A549 (cell line): Measurements from ENCODE around the gene PRKCD. TPM values are rescaled to one million over a fixed set of nuclear protein-coding genes. Genes with fewer than 3 reads are reported as not detected.

Experiments used
- ATAC-seq, 2 experiments: fragments of 200-7000 bp in 1 of 2; fragments of >200 bp in 1 of 2; cut with Nextera tagmentation in 1 of 2; cut with Tn5 transposase in 1 of 2; 3 replicates each; pipeline versions ENCODE4 v1.8.0 to v1.9.1; 2018 to 2020; ENCODE audit warnings: mild to moderate bottlenecking in 1 of 2, moderate library complexity in 1 of 2
- CTCF ChIA-PET: fragments of 300-600 bp; sonication (Branson Sonifier 250); formaldehyde crosslinking; extraction: SDS; loops from one replicate; lab custom pipeline; 2021; ENCODE audit warnings: antibody characterized with exemption, inconsistent platforms; lab: Yijun Ruan, JAX
- POLR2A ChIA-PET: fragments of 350-600 bp; formaldehyde crosslinking; extraction: SDS; loops from one replicate; lab custom pipeline; 2021; ENCODE audit warnings: antibody characterized with exemption, inconsistent platforms; lab: Yijun Ruan, JAX
- DNase-seq, 2 experiments: peaks; one replicate each; pipeline versions ENCODE4 v3.0.0 to v3.0.0-alpha.2; 2011 to 2016; ENCODE audit warnings: low read depth in 1 of 2, low spot score in 1 of 2
- FAIRE-seq: peaks from 2 replicates; lab custom pipeline; 2011; peaks lifted over from hg19 to GRCh38; lab: Jason Lieb, UNC
- H3K27ac ChIP-seq, 2 experiments: fragments of >200 bp; sonication (Bioruptor Twin); formaldehyde crosslinking; 3 replicates each; pipeline ENCODE4 v1.5.1; 2016 to 2017
- H3K4me1 ChIP-seq: fragments of >200 bp; sonication (Bioruptor Twin); formaldehyde crosslinking; 3 replicates; pipeline ENCODE4 v1.6.1; 2016
- H3K4me2 ChIP-seq: fragments of >200 bp; sonication (Bioruptor Twin); formaldehyde crosslinking; 3 replicates; pipeline ENCODE4 v1.6.1; 2016
- H3K4me3 ChIP-seq: fragments of >200 bp; sonication (Bioruptor Twin); formaldehyde crosslinking; 3 replicates; pipeline ENCODE4 v1.5.1; 2016
- H3K9me3 ChIP-seq: fragments of >200 bp; sonication (Bioruptor Twin); formaldehyde crosslinking; 3 replicates; pipeline ENCODE4 v1.6.1; 2016
- EHMT2 ChIP-seq: fragments of 200-600 bp; sonication (generic); IDR thresholded peaks from 2 replicates; pipeline ENCODE4 v1.6.1; 2016; ENCODE audit warnings: antibody characterized with exemption, low read depth, mild to moderate bottlenecking, moderate library complexity
- ESRRA ChIP-seq: fragments of 150-350 bp; IDR thresholded peaks from 2 replicates; pipeline ENCODE4 v1.6.1; 2014; ENCODE audit warnings: mild to moderate bottlenecking, low read length, borderline replicate concordance
- FOSL2 ChIP-seq, 2 experiments: fragments of 450-650 bp in 1 of 2; fragments of >200 bp in 1 of 2; sonication (Bioruptor Twin) in 1 of 2; formaldehyde crosslinking; IDR thresholded peaks; 2 replicates each; pipeline versions ENCODE4 v1.5.0 to v1.6.1; 2016 to 2020; ENCODE audit warnings: mild to moderate bottlenecking in 1 of 2, moderate library complexity in 1 of 2
- HEYL ChIP-seq: fragments of 250-450 bp; sonication (Bioruptor Pico); IDR thresholded peaks from 2 replicates; pipeline ENCODE4 v1.8.0; 2021; ENCODE audit warnings: mild to moderate bottlenecking, moderate library complexity
- HOXA7 ChIP-seq: fragments of 250-450 bp; sonication (Bioruptor Pico); IDR thresholded peaks from 2 replicates; pipeline ENCODE4 v1.5.0; 2020; ENCODE audit warnings: mild to moderate bottlenecking, moderate library complexity
- JUN ChIP-seq, 2 experiments: fragments of >200 bp; sonication (Bioruptor Twin); formaldehyde crosslinking; IDR thresholded peaks; 2 replicates in 1 of 2; 3 replicates in 1 of 2; pipeline ENCODE4 v1.6.1; 2016 to 2017
- KDM1A ChIP-seq: fragments of 200-600 bp; sonication (generic); IDR thresholded peaks from 2 replicates; pipeline ENCODE4 v1.6.1; 2016; ENCODE audit warnings: low read depth, mild to moderate bottlenecking
- KDM5A ChIP-seq: fragments of 200-600 bp; sonication (generic); IDR thresholded peaks from 2 replicates; pipeline ENCODE4 v1.6.1; 2016; ENCODE audit warnings: antibody characterized with exemption, mild to moderate bottlenecking
- POLR2AphosphoS2 ChIP-seq: conservative IDR thresholded peaks from 2 replicates; pipeline ENCODE4 v1.6.1; 2012; ENCODE audit warnings: low read length, improper control_type of control experiment, inconsistent platforms
- RARB ChIP-seq: fragments of 250-450 bp; sonication (Bioruptor Pico); IDR thresholded peaks from 2 replicates; pipeline ENCODE4 v1.8.0; 2021; ENCODE audit warnings: mild to moderate bottlenecking, moderate library complexity
- SMC3 ChIP-seq: fragments of >200 bp; sonication (Bioruptor Twin); formaldehyde crosslinking; IDR thresholded peaks from 3 replicates; pipeline ENCODE4 v1.6.1; 2018; ENCODE audit warnings: inconsistent platforms
- TFCP2L1 ChIP-seq: fragments of 250-450 bp; sonication (Bioruptor Pico); IDR thresholded peaks from 2 replicates; pipeline ENCODE4 v1.5.0; 2021; ENCODE audit warnings: mild to moderate bottlenecking
- ZSCAN20 ChIP-seq: fragments of 250-450 bp; sonication (Bioruptor Pico); IDR thresholded peaks from 2 replicates; pipeline ENCODE4 v1.8.0; 2022; ENCODE audit warnings: mild to moderate bottlenecking, moderate library complexity
- WGBS: methylation state at CpG from one replicate; pipeline ENCODE4 v1.1.6; 2017; ENCODE audit errors: missing lambda C conversion rate; 5-methylcytosine and 5-hydroxymethylcytosine counted together
- polyA plus RNA-seq, 4 experiments: library from polyadenylated mRNA; depleted of rRNA in 3 of 4; stranded (reverse); fragments of >200 nt; fragmentation: RNase III in 1 of 4; extraction: RNeasy Plus Mini Kit Qiagen cat#74134 plus additional on column Dnase treatment in 1 of 4; gene quantifications; 2 replicates in 3 of 4; 3 replicates in 1 of 4; pipeline ENCODE4 v1.2.3, GENCODE V29; 2011 to 2017
- TF ChIP-seq, protein P1 (sequence below): fragments of 250-450 bp; sonication (Bioruptor Pico); IDR thresholded peaks from 2 replicates; pipeline ENCODE4 v1.5.0; 2021; ENCODE audit warnings: mild to moderate bottlenecking, moderate library complexity, borderline replicate concordance
- TF ChIP-seq, protein P2 (sequence below): fragments of 250-450 bp; sonication (Bioruptor Pico); IDR thresholded peaks from 2 replicates; pipeline ENCODE4 v1.5.0; 2020; ENCODE audit warnings: low read depth, mild to moderate bottlenecking, moderate library complexity
- TF ChIP-seq, protein P3 (sequence below): IDR thresholded peaks from 2 replicates; pipeline ENCODE4 v1.6.1; 2012

The PRKCD gene
- polyA plus RNA-seq, 2 of the 4 experiments (the other 2 are of a cell fraction): 10.1 to 18.3 TPM

DNA sequence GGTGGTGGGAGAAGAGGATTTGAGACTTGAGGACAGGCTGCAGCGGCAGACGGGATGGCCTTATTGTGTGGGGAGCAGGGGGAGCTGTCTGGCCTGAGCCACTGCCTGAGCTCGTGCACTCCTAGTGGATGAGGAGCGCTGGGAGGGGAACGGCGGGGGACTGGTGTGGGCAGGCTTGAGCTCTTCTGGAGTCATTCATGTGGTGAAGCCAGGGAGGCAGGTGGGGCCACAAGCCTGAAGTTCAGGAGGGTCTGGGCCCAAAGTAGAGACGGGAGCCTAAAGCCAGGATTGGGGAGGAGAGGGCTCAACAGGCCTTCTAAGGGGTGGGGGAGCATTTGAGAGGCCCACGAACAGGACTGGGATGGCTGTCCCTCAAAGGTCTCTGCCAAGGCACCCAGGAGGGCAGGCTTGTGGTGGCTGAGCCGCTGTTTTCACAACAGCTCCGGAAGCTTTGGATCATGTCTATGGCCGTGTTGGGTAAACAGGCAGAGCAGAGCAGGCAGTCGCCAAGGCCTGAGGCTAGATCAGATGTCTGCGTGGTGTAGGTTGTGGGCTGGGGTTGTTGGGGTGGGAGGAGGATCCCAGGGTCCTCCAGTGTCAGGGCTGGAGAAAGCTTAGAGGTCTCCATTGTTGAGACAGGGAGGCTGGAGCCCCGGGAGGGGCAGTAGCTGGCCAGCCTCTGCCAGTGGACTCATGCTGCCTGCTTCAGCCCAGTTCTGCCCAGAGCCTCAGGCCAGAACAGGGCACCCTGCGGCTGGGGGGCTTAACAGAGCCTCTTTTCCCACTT is 8.2 kb downstream of the PRKCD start (continued):
- TF ChIP-seq, protein P1, sequence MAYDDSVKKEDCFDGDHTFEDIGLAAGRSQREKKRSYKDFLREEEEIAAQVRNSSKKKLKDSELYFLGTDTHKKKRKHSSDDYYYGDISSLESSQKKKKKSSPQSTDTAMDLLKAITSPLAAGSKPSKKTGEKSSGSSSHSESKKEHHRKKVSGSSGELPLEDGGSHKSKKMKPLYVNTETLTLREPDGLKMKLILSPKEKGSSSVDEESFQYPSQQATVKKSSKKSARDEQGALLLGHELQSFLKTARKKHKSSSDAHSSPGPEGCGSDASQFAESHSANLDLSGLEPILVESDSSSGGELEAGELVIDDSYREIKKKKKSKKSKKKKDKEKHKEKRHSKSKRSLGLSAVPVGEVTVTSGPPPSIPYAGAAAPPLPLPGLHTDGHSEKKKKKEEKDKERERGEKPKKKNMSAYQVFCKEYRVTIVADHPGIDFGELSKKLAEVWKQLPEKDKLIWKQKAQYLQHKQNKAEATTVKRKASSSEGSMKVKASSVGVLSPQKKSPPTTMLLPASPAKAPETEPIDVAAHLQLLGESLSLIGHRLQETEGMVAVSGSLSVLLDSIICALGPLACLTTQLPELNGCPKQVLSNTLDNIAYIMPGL: no peak
- TF ChIP-seq EHMT2: no peak

DNA sequence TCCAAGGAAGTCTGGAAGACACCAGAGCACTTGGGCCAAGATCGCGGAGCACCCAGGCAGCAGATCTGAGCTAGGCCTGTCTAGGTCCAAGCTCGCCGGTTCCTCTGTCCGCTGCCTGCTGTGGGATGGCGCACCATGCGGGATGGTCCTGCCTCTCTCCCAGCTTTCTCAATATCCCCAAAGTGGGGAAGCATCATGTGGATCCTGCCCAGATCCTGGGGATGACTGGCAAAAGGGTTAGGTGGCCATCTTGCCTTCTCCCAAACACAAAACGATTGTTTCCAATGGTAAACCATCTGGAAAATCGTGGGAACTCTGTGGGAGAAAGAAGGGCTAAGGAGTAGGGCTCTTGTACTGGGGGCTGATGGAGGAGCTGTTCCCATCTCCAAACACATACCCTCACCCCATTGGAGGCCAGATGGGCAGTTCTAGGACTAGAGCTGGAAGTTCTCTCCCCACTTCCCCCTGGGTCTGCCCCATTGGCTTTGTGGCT is 8.9 kb downstream of the PRKCD start:
- DNase-seq (no peak), FAIRE-seq (no peak), ATAC-seq (no peak)
- Histone ChIP-seq H3K4me2 (no peak overlapping the region), H3K4me3 (no peak overlapping the region), H3K27ac (no peak overlapping the region)
- ChIA-PET CTCF (interaction anchor here (0.6 to 1.1 kb wide), 3 partner anchors 26 to 56 kb away, joined by 3 to 5 read pairs (median 5); no protein-coding TSS in a partner anchor), POLR2A (no interaction called here)
- TF ChIP-seq, protein P2, sequence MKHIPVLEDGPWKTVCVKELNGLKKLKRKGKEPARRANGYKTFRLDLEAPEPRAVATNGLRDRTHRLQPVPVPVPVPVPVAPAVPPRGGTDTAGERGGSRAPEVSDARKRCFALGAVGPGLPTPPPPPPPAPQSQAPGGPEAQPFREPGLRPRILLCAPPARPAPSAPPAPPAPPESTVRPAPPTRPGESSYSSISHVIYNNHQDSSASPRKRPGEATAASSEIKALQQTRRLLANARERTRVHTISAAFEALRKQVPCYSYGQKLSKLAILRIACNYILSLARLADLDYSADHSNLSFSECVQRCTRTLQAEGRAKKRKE: no peak
- TF ChIP-seq ESRRA (no peak), TFCP2L1 (CRISPR knock-in tag) (no peak), FOSL2 (IDR thresholded peaks at IDR 0.05) (no peak), FOSL2 (CRISPR knock-in tag; IDR thresholded peaks at IDR 0.05) (no peak), JUN (IDR thresholded peaks at IDR 0.05) (no peak)
- TF ChIP-seq, all 56 proteins: peak for 0
- no peaks in the 10 kb centered on the region for H3K4me1 ChIP-seq
- WGBS: 97% methylated on average over 5 of the region's 9 CpGs
- no peaks in the 10 kb centered on the region for H3K9me3 ChIP-seq

DNA sequence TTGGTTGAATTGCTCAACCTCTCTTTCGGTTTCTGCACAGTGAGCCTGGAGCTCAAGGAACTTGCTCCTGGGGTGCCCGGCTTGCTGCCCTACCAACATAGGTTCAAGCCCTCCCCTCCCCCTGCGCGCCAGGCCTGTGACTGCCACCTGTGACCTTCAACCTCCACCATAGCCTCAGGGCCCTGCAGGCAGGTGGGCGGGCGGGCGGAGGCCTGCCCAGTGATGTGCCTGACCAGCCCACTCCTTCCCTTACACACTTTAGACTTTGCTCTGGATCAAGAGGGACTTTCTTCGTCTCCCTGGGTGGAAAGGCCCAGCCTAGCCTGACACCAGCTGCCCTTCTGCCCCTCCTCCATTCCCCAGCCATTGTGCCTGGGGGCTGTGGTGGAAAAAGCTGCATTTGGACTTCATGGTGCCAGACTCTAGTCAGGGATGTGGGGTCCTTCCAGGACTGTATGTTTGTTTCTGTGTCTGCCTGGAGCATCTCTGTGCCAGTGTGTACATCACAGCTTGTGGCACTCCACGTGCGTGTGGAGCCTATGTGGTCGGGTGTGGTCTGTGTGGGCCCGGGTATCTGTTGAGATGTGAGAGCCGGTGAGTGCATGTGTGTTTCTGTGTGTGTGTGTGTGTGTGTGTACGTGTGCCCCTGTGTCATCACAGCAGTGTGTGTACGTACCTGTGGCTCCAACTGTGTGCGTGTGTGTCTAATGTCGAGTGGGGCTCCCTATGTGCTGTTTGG is 9.5 kb downstream of the PRKCD start:
- ChIA-PET POLR2A (no interaction called here), CTCF (interaction anchor here (0.6 to 1.1 kb wide), 3 partner anchors 25 to 56 kb away, joined by 3 to 5 read pairs (median 5); no protein-coding TSS in a partner anchor)
- Histone ChIP-seq H3K4me3 (no peak overlapping the region), H3K4me2 (no peak overlapping the region), H3K9me3 (no peaks in the 10 kb centered on the region), H3K4me1 (no peaks in the 10 kb centered on the region), H3K27ac (no peak overlapping the region)
- FAIRE-seq: no peak
- no peak for TF ChIP-seq RARB (CRISPR knock-in tag)
- no peak for TF ChIP-seq HOXA7 (CRISPR knock-in tag)
- no peak for TF ChIP-seq HEYL (CRISPR knock-in tag)
- TF ChIP-seq POLR2AphosphoS2: no peak
- no peak for TF ChIP-seq ZSCAN20
- TF ChIP-seq SMC3: no peak
- TF ChIP-seq KDM5A: no peak
- TF ChIP-seq, protein P3, sequence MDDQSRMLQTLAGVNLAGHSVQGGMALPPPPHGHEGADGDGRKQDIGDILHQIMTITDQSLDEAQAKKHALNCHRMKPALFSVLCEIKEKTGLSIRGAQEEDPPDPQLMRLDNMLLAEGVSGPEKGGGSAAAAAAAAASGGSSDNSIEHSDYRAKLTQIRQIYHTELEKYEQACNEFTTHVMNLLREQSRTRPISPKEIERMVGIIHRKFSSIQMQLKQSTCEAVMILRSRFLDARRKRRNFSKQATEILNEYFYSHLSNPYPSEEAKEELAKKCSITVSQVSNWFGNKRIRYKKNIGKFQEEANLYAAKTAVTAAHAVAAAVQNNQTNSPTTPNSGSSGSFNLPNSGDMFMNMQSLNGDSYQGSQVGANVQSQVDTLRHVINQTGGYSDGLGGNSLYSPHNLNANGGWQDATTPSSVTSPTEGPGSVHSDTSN: no peak
- no peak for TF ChIP-seq KDM1A
- 86% methylated on average over 11 of the region's 17 CpGs for WGBS
- no peak for DNase-seq
- ATAC-seq: no peak
